WTC11 (cell line): ENCODE measurements around the gene CAMKK2.

Experiments used
- ATF2 ChIP-seq: sonication (generic); formaldehyde crosslinking; IDR thresholded peaks from 2 replicates; pipeline ENCODE4 v1.8.1; 2022; ENCODE audit warnings: low read depth, missing genetic modification reagents, borderline replicate concordance
- CTCF ChIP-seq: fragments of 200-600 bp; IDR thresholded peaks from 2 replicates; pipeline ENCODE4 v1.8.0; 2022; ENCODE audit warnings: antibody characterized with exemption
- ETV6 ChIP-seq: sonication (generic); formaldehyde crosslinking; IDR thresholded peaks from 2 replicates; pipeline ENCODE4 v1.8.1; 2022; ENCODE audit warnings: mild to moderate bottlenecking, missing genetic modification reagents
- MAX ChIP-seq: sonication (generic); formaldehyde crosslinking; IDR thresholded peaks from 2 replicates; pipeline ENCODE4 v1.8.0; 2022; ENCODE audit warnings: mild to moderate bottlenecking, missing genetic modification reagents
- RELA ChIP-seq: sonication (generic); formaldehyde crosslinking; IDR thresholded peaks from 2 replicates; pipeline ENCODE4 v1.8.1; 2022; ENCODE audit warnings: missing genetic modification reagents, mild to moderate bottlenecking, borderline replicate concordance
- TEAD4 ChIP-seq: sonication (generic); formaldehyde crosslinking; IDR thresholded peaks from 2 replicates; pipeline ENCODE4 v1.8.0; 2022; ENCODE audit warnings: mild to moderate bottlenecking, missing genetic modification reagents
- ZNF121 ChIP-seq: sonication (generic); formaldehyde crosslinking; IDR thresholded peaks from 2 replicates; pipeline ENCODE4 v1.8.0; 2023; ENCODE audit warnings: missing genetic modification reagents
- ZNF416 ChIP-seq: fragments of 250-450 bp; sonication (Bioruptor Pico); IDR thresholded peaks from 2 replicates; pipeline ENCODE4 v1.9.0; 2021; ENCODE audit warnings: mild to moderate bottlenecking, inconsistent platforms

- no peak for TF ChIP-seq ATF2 (CRISPR knock-in tag)
- TF ChIP-seq ZNF121 (CRISPR knock-in tag), result no peak
- peak; percentile 75 for TF ChIP-seq CTCF
- TF ChIP-seq TEAD4, result no peak
- TF ChIP-seq MAX (CRISPR knock-in tag), result no peak
- TF ChIP-seq ZNF416, result no peak
- TF ChIP-seq RELA (CRISPR knock-in tag), result no peak
- no peak for TF ChIP-seq ETV6
Measured at GRCh38 chr12:121334513-121335343, 38.2 kb upstream of the CAMKK2 start.
